ENCODE data around the gene ASB7.

Gene ASB7

DNA sequence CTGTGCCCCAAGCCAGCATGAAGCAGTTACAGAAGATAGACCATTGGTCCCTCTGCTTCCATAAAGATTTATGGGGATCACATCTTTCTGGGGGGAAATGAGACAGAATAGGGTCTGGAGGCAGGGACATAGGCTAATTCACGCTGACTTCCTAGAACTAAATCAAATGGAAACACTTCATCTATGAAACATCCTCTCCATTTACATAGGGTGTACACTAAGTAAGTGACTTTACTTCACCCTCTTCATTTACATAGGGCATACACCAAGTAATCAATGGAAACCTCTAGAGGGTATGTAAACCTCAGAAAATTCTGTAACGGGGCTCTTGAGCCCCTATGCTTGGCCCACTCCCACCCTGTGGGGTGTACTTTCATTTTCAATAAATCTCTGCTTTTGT, 10.6 kb upstream of the ASB7 start:
- Histone ChIP-seq H3K79me2 (ENCODE audit: insufficient read depth, low read length) (peaks cover 62% of the 10 kb centered on the region), H3K9ac (ENCODE audit: low read length) (no peak overlapping the region), H3F3A (ENCODE audit: insufficient read depth) (no peaks in the 10 kb centered on the region), H2AFZ (ENCODE audit: low read depth, low read length, severe bottlenecking) (no peak overlapping the region), H3K4me3 (ENCODE audit: insufficient read depth, low read length, poor library complexity, severe bottlenecking) (no peak overlapping the region), H3K9me3 (ENCODE audit: insufficient read depth, low read length) (peaks cover 44% of the 10 kb centered on the region), H3K9me2 (replicated peaks; ENCODE audit: insufficient read depth, low read length) (no peaks in the 10 kb centered on the region), H3K36me3 (ENCODE audit: low read length) (peaks cover 6% of the 10 kb centered on the region), H4K20me1 (ENCODE audit: low read depth, low read length) (no peaks in the 10 kb centered on the region), H3K27ac (ENCODE audit: low read depth, low read length) (no peak overlapping the region), H3K4me2 (ENCODE audit: low read depth, low read length, poor library complexity, severe bottlenecking) (no peak overlapping the region), H3K27me3 (ENCODE audit: low read length) (no peaks in the 10 kb centered on the region)
- TF ChIP-seq EZH2phosphoT487 (conservative IDR thresholded peaks at IDR 0.05; ENCODE audit: low read length), result no peak
- TF ChIP-seq CTCF (IDR thresholded peaks at IDR 0.05; ENCODE audit: insufficient read depth, low read length, poor library complexity, severe bottlenecking), result no peak

DNA sequence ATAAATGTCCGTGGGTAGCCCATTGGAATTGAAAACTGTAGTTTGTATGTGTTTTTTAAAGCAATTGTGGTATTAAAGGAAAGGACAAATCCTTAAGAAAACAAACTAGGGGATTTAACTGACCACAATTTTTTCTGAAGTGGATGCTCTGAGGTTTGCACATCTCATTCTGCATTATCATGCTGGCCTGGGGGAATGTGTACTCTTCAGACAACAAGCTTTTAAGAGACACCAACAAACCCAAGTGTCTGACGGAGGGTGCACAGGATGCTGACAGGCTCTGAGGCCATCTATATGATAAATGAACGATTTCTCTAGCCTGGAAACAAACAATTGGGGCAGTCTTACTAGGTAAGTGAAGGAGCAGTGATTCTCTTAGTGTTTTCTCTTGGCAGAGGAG, 9.5 kb upstream of the ASB7 start:
- Histone ChIP-seq H3K27me3 (ENCODE audit: low read length) (no peaks in the 10 kb centered on the region), H3K9me3 (ENCODE audit: insufficient read depth, low read length) (peaks cover 35% of the 10 kb centered on the region), H3K36me3 (ENCODE audit: low read length) (no peaks in the 10 kb centered on the region; the same call in 1 of the 2 replicates), H3F3A (ENCODE audit: insufficient read depth) (no peaks in the 10 kb centered on the region), H3K9me2 (replicated peaks; ENCODE audit: insufficient read depth, low read length) (no peaks in the 10 kb centered on the region), H3K79me2 (ENCODE audit: insufficient read depth, low read length) (peaks cover 68% of the 10 kb centered on the region), H4K20me1 (ENCODE audit: low read depth, low read length) (no peaks in the 10 kb centered on the region), H3K4me2 (ENCODE audit: low read depth, low read length, poor library complexity, severe bottlenecking) (no peak overlapping the region), H3K27ac (ENCODE audit: low read depth, low read length) (no peak overlapping the region), H2AFZ (ENCODE audit: low read depth, low read length, severe bottlenecking) (no peak overlapping the region), H3K4me3 (ENCODE audit: insufficient read depth, low read length, poor library complexity, severe bottlenecking) (no peak overlapping the region), H3K9ac (ENCODE audit: low read length) (no peak overlapping the region)
- TF ChIP-seq EZH2phosphoT487 (conservative IDR thresholded peaks at IDR 0.05; ENCODE audit: low read length), result no peak
- no peak for TF ChIP-seq CTCF (IDR thresholded peaks at IDR 0.05; ENCODE audit: insufficient read depth, low read length, poor library complexity, severe bottlenecking)

DNA sequence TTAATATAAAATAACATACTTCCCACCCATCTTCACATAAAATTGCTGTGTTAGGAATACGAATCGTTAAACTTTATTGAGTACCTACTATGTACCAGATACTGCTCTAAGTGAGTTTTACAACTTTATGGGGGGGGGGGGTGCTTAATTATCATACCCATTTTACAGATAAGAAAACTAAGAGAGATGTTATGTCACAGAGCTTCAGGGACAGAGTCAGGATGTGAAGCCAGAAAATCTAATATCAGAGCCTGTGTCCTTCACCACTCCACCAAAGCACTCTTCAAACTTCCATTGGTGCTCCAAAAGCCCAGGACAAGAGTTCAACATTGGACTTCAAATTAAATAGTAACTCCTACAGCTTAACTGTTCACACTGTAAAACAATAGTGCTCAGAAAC, 9.0 kb upstream of the ASB7 start:
- no peak overlapping the region for H3K27ac ChIP-seq (ENCODE audit: low read depth, low read length)
- H3K4me2 ChIP-seq (ENCODE audit: low read depth, low read length, poor library complexity, severe bottlenecking), result no peak overlapping the region
- H4K20me1 ChIP-seq (ENCODE audit: low read depth, low read length), result no peaks in the 10 kb centered on the region
- H3K9ac ChIP-seq (ENCODE audit: low read length), result no peak overlapping the region
- peaks cover 73% of the 10 kb centered on the region for H3K79me2 ChIP-seq (ENCODE audit: insufficient read depth, low read length)
- no peaks in the 10 kb centered on the region for H3K9me2 ChIP-seq (replicated peaks; ENCODE audit: insufficient read depth, low read length)
- H3K36me3 ChIP-seq (ENCODE audit: low read length), result no peaks in the 10 kb centered on the region
- H2AFZ ChIP-seq (ENCODE audit: low read depth, low read length, severe bottlenecking), result no peak overlapping the region
- H3K27me3 ChIP-seq (ENCODE audit: low read length), result no peaks in the 10 kb centered on the region
- no peaks in the 10 kb centered on the region for H3F3A ChIP-seq (ENCODE audit: insufficient read depth)
- TF ChIP-seq EZH2phosphoT487 (conservative IDR thresholded peaks at IDR 0.05; ENCODE audit: low read length) (no peak), CTCF (IDR thresholded peaks at IDR 0.05; ENCODE audit: insufficient read depth, low read length, poor library complexity, severe bottlenecking) (no peak)
- peaks cover 30% of the 10 kb centered on the region for H3K9me3 ChIP-seq (ENCODE audit: insufficient read depth, low read length)
- H3K4me3 ChIP-seq (ENCODE audit: insufficient read depth, low read length, poor library complexity, severe bottlenecking), result no peak overlapping the region

All from SU-DHL-6 (cell line).